ENCODE measurements around the gene FBP2. TPM values are rescaled to one million over a fixed set of nuclear protein-coding genes. Genes with fewer than 3 reads are reported as not detected.
"Not testable (repeated sequence)": the region's sequence is repeated elsewhere in the genome, so short reads cannot be mapped to it uniquely, and the experiment has no call there.

Gene FBP2
- total and polyA plus RNA-seq, 2 experiments from 2014 or later = not detected

DNA sequence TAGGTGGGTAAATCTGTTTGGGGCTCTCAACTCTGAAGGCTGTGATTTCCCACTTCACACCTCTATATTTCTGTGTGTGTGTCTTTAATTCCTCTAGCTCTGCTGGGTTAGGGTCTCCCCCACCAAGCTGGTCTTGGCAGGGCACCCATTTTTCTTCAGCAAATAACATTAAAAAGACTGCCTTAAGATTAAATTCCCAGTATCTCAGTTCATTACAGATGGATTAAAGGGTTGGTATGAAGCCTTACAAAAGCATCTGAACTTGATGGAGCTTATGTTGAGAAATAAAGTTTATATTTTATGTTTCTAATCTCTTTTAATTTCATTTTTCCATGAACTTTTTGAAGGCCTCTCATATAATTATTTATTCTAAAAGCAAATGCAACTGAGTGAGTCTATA is 27.1 kb downstream of the FBP2 start:
- DNase-seq (ENCODE audit: low spot score) = no peak
- Mint-ChIP-seq H3K9me3 (peaks cover 3% of the 10 kb centered on the region; the same call in 1 of the 3 replicates), H3K27me3 (ENCODE audit: insufficient read depth, low read depth, poor library complexity) (peaks cover 2% of the 10 kb centered on the region), H3K27ac (no peak overlapping the region), H3K4me3 (no peak overlapping the region), H3K4me1 (peaks cover 12% of the 10 kb centered on the region), H3K36me3 (ENCODE audit: low read depth) (peaks cover 14% of the 10 kb centered on the region; the same call in 2 of the 3 replicates)
- H3K27me3 ChIP-seq (ENCODE audit: insufficient read depth) = no peaks in the 10 kb centered on the region
- no peak overlapping the region for H3K27ac ChIP-seq (ENCODE audit: low read depth)
- H3K36me3 ChIP-seq (ENCODE audit: insufficient read depth) = 0 out of 2 replicates have a peak, but pooled peaks cover 6% of the 10 kb centered on the region
- H3K4me1 ChIP-seq (ENCODE audit: insufficient read depth) = peaks cover 9% of the 10 kb centered on the region
- TF ChIP-seq, protein P1, sequence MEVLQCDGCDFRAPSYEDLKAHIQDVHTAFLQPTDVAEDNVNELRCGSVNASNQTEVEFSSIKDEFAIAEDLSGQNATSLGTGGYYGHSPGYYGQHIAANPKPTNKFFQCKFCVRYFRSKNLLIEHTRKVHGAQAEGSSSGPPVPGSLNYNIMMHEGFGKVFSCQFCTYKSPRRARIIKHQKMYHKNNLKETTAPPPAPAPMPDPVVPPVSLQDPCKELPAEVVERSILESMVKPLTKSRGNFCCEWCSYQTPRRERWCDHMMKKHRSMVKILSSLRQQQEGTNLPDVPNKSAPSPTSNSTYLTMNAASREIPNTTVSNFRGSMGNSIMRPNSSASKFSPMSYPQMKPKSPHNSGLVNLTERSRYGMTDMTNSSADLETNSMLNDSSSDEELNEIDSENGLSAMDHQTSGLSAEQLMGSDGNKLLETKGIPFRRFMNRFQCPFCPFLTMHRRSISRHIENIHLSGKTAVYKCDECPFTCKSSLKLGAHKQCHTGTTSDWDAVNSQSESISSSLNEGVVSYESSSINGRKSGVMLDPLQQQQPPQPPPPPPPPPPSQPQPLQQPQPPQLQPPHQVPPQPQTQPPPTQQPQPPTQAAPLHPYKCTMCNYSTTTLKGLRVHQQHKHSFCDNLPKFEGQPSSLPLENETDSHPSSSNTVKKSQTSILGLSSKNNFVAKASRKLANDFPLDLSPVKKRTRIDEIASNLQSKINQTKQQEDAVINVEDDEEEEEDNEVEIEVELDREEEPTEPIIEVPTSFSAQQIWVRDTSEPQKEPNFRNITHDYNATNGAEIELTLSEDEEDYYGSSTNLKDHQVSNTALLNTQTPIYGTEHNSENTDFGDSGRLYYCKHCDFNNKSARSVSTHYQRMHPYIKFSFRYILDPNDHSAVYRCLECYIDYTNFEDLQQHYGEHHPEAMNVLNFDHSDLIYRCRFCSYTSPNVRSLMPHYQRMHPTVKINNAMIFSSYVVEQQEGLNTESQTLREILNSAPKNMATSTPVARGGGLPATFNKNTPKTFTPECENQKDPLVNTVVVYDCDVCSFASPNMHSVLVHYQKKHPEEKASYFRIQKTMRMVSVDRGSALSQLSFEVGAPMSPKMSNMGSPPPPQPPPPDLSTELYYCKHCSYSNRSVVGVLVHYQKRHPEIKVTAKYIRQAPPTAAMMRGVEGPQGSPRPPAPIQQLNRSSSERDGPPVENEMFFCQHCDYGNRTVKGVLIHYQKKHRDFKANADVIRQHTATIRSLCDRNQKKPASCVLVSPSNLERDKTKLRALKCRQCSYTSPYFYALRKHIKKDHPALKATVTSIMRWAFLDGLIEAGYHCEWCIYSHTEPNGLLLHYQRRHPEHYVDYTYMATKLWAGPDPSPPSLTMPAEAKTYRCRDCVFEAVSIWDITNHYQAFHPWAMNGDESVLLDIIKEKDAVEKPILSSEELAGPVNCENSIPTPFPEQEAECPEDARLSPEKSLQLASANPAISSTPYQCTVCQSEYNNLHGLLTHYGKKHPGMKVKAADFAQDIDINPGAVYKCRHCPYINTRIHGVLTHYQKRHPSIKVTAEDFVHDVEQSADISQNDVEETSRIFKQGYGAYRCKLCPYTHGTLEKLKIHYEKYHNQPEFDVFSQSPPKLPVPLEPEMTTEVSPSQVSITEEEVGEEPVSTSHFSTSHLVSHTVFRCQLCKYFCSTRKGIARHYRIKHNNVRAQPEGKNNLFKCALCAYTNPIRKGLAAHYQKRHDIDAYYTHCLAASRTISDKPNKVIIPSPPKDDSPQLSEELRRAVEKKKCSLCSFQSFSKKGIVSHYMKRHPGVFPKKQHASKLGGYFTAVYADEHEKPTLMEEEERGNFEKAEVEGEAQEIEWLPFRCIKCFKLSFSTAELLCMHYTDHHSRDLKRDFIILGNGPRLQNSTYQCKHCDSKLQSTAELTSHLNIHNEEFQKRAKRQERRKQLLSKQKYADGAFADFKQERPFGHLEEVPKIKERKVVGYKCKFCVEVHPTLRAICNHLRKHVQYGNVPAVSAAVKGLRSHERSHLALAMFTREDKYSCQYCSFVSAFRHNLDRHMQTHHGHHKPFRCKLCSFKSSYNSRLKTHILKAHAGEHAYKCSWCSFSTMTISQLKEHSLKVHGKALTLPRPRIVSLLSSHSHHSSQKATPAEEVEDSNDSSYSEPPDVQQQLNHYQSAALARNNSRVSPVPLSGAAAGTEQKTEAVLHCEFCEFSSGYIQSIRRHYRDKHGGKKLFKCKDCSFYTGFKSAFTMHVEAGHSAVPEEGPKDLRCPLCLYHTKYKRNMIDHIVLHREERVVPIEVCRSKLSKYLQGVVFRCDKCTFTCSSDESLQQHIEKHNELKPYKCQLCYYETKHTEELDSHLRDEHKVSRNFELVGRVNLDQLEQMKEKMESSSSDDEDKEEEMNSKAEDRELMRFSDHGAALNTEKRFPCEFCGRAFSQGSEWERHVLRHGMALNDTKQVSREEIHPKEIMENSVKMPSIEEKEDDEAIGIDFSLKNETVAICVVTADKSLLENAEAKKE (CRISPR knock-in tag; IDR thresholded peaks at IDR 0.05) = no peak
- TF ChIP-seq POLR2AphosphoS5 (IDR thresholded peaks at IDR 0.05; ENCODE audit: low read depth) = no peak
- TF ChIP-seq CREB1 (CRISPR knock-in tag; IDR thresholded peaks at IDR 0.05; ENCODE audit: low read depth) = no peak
- no peak for TF ChIP-seq ZNF114 (CRISPR knock-in tag; IDR thresholded peaks at IDR 0.05)
- no peak for TF ChIP-seq EZH2 (IDR thresholded peaks at IDR 0.05; ENCODE audit: low read depth, unreplicated experiment)
- TF ChIP-seq JUNB (IDR thresholded peaks at IDR 0.05; ENCODE audit: unreplicated experiment) = no peak
- no peak for TF ChIP-seq ZNF331 (CRISPR knock-in tag; IDR thresholded peaks at IDR 0.05; ENCODE audit: low read depth)
- TF ChIP-seq, protein P2, sequence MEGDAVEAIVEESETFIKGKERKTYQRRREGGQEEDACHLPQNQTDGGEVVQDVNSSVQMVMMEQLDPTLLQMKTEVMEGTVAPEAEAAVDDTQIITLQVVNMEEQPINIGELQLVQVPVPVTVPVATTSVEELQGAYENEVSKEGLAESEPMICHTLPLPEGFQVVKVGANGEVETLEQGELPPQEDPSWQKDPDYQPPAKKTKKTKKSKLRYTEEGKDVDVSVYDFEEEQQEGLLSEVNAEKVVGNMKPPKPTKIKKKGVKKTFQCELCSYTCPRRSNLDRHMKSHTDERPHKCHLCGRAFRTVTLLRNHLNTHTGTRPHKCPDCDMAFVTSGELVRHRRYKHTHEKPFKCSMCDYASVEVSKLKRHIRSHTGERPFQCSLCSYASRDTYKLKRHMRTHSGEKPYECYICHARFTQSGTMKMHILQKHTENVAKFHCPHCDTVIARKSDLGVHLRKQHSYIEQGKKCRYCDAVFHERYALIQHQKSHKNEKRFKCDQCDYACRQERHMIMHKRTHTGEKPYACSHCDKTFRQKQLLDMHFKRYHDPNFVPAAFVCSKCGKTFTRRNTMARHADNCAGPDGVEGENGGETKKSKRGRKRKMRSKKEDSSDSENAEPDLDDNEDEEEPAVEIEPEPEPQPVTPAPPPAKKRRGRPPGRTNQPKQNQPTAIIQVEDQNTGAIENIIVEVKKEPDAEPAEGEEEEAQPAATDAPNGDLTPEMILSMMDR (conservative IDR thresholded peaks at IDR 0.05; ENCODE audit: low read depth in 2 of 2) = no peak
- TF ChIP-seq EZH2phosphoT487 (IDR thresholded peaks at IDR 0.05; ENCODE audit: unreplicated experiment) = no peak
- TF ChIP-seq, protein P3, sequence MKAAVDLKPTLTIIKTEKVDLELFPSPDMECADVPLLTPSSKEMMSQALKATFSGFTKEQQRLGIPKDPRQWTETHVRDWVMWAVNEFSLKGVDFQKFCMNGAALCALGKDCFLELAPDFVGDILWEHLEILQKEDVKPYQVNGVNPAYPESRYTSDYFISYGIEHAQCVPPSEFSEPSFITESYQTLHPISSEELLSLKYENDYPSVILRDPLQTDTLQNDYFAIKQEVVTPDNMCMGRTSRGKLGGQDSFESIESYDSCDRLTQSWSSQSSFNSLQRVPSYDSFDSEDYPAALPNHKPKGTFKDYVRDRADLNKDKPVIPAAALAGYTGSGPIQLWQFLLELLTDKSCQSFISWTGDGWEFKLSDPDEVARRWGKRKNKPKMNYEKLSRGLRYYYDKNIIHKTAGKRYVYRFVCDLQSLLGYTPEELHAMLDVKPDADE (IDR thresholded peaks at IDR 0.05) = no peak
- no peak for TF ChIP-seq STAT1 (IDR thresholded peaks at IDR 0.05; ENCODE audit: unreplicated experiment)
- no peak for TF ChIP-seq NANOG (IDR thresholded peaks at IDR 0.05; ENCODE audit: borderline replicate concordance)
- H3K9me2 ChIP-seq (ENCODE audit: insufficient read depth) = no peaks in the 10 kb centered on the region
- H3K4me2 ChIP-seq = no peak overlapping the region
- ATAC-seq = no peak
- H3F3A ChIP-seq (replicated peaks; ENCODE audit: low read depth) = no peaks in the 10 kb centered on the region
- H3K4me3 ChIP-seq = no peak overlapping the region
- no peaks in the 10 kb centered on the region for H4K20me1 ChIP-seq (replicated peaks; ENCODE audit: insufficient read depth)
- H2AFZ ChIP-seq = no peak overlapping the region
- no peaks in the 10 kb centered on the region for H3K79me2 ChIP-seq (replicated peaks; ENCODE audit: insufficient read depth)

DNA sequence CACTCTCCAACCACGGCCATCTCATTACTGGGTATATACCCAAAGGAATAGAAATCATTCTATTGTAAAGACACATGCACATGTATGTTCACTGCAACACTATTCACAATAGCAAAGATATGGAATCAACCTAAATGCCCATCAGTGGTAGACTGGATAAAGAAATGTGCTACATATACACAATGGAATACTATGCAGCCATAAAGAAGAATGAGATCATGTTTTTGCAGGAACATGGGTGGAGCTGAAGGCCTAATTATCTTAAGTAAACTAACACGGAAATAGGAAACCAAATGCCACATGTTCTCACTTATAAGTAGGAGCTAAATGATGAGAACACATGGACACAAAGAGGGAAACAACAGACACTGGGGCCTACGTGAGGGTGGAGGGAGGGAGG is 29.3 kb downstream of the FBP2 start:
- not testable (repeated sequence) for H2AFZ ChIP-seq; H3K4me3 Mint-ChIP-seq; DNase-seq (ENCODE audit: low spot score); H3K4me1 Mint-ChIP-seq; ATAC-seq; H3K27ac Mint-ChIP-seq; H3K79me2 ChIP-seq (replicated peaks; ENCODE audit: insufficient read depth); H3F3A ChIP-seq (replicated peaks; ENCODE audit: low read depth); H4K20me1 ChIP-seq (replicated peaks; ENCODE audit: insufficient read depth); H3K27me3 ChIP-seq (ENCODE audit: insufficient read depth); H3K4me1 ChIP-seq (ENCODE audit: insufficient read depth); H3K9me3 Mint-ChIP-seq; H3K4me3 ChIP-seq; H3K36me3 ChIP-seq (ENCODE audit: insufficient read depth); H3K4me2 ChIP-seq; H3K9me2 ChIP-seq (ENCODE audit: insufficient read depth); H3K27ac ChIP-seq (ENCODE audit: low read depth); H3K27me3 Mint-ChIP-seq (ENCODE audit: insufficient read depth, low read depth, poor library complexity)
- H3K36me3 Mint-ChIP-seq (ENCODE audit: low read depth) = peaks cover 14% of the 10 kb centered on the region; the same call in 2 of the 3 replicates
